GM12872 (cell line): ENCODE data around the gene TMEM255B.

Experiments
- TF ChIP-seq, protein P1 (sequence below): IDR thresholded peaks from 3 replicates; pipeline ENCODE4 v1.5.1; 2011; ENCODE audit warnings: low read depth, mild to moderate bottlenecking, low read length, moderate library complexity; ENCODE audit not compliant: insufficient read depth

TMEM255B gene

DNA sequence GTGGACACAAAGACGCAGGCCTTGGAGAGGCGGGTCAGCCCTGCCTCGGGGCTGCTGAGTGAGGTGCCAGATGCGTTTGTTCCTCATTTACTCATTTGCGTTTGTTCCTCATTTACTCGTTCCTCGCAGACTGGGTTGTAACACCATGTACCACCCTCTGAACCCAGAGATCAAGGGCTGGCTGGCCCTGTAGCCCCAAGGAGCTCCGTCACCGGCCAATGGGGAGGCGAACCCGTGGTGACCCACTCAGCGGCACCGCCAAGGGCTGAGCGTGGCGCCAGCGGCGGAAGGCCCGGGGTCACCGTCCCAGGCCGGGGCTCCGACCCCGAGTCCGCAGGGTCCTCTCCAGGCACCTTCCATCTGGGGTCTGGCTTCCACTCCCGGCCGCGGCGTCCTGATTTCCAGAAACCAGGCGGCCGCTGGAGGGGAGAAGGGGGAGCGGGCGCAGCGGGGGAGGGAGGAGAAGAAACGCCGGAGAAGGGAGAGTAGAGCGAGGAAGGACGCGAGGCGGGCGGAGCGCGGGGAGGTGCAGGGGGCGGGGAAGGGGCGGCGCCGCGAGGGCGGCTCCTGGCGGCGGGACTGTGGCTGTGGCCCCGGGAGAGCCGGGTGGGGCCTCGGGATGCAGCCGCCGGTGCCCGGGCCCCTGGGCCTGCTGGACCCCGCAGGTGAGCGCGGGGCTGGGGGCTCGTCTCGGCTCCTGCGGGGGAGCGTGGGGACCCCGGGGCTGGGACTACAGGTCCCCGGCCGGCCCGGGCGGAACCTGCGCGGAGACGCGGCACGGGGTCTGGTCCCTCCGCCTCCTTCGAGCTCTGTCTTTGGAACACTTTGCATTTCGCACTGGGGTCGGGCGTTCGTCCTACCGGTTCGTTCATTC is at the start of gene TMEM255B:
TMEM255B (plus strand) TSS at position 576 of the 874 bp plus-strand sequence; CDS start at position 620, 44 bp downstream.
- TF ChIP-seq, protein P1, sequence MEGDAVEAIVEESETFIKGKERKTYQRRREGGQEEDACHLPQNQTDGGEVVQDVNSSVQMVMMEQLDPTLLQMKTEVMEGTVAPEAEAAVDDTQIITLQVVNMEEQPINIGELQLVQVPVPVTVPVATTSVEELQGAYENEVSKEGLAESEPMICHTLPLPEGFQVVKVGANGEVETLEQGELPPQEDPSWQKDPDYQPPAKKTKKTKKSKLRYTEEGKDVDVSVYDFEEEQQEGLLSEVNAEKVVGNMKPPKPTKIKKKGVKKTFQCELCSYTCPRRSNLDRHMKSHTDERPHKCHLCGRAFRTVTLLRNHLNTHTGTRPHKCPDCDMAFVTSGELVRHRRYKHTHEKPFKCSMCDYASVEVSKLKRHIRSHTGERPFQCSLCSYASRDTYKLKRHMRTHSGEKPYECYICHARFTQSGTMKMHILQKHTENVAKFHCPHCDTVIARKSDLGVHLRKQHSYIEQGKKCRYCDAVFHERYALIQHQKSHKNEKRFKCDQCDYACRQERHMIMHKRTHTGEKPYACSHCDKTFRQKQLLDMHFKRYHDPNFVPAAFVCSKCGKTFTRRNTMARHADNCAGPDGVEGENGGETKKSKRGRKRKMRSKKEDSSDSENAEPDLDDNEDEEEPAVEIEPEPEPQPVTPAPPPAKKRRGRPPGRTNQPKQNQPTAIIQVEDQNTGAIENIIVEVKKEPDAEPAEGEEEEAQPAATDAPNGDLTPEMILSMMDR, result peak; percentile 19; the same call in 1 of the 3 replicates

DNA sequence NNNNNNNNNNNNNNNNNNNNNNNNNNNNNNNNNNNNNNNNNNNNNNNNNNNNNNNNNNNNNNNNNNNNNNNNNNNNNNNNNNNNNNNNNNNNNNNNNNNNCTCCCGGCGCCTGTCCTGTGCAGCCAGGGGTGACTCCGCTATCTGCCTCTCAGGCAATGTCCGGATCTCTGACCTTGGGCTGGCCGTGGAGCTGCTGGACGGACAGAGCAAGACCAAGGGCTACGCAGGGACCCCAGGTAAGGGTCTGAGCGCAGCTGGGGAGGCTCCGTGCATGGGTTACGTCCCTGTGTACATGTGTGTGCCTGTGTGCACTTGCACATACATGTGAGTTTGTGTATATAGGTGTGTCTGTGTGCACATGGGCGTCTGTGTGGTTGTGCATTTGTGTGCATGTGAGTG is 36.1 kb upstream of the TMEM255B start:
- TF ChIP-seq, protein P1, result no peak

DNA sequence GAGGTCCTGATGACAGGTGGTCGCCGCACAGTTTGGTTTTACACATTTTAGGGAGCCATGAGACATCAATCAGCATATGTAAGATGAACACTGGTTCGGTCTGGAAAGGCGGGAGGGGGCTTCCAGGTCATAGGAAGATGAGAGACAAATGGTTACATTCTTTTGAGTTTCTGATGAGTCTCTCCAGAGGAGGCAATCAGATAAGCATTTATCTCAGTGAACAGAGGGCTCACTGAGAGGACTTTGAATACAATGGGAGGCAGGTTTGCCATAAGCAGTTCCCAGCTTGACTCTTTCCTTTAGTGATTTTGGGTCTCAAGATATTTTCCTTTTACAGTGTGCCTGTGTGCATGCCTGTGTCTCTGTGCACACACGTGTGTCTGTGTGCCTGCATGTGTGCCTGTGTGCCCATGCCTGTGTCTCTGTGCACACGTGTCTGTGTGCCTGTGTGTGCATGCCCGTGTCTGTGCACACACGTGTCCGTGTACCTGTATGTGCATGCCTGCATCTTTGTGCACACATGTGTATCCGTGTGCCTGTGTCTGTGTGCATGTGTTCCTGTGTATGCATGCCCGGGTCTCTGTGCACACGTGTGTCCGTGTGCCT is 35.5 kb upstream of the TMEM255B start:
- TF ChIP-seq, protein P1, result no peak

DNA sequence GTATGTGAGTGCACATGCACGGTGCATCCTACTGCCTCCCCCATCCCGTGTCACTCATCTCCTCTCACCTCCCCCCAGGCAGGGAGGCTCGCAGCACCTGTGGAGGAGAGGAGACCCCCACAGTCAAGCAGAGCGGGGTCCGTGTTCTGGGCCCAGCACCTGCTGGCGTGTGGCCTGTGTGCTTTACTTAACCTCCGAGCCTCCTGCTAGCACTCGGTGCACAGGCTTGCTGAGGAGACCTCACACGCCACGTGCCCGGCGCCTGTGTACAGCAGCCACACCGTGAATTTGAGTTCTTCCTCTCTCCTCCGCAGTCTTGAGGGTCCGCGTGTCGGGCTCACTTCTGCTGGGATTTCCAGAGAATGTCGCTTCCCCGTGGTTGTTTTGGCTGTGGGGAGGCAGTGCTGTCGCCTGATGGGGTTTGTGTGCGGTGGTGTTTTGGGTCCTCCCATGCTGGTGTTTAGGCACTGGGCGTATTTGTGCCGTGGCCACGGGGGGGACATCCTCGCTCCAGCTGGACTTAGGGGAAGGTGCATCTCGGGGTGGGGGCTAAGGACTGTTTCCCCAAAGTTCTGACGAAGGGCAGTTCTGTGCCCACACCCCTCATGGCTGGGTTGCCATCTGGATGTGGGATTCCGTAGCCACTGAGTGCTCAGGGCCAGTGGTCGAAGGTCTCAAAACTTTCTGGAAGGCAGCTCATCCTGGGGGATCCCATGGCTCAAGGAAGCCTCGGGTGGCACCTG is 34.8 kb upstream of the TMEM255B start:
- TF ChIP-seq, protein P1, result no peak

DNA sequence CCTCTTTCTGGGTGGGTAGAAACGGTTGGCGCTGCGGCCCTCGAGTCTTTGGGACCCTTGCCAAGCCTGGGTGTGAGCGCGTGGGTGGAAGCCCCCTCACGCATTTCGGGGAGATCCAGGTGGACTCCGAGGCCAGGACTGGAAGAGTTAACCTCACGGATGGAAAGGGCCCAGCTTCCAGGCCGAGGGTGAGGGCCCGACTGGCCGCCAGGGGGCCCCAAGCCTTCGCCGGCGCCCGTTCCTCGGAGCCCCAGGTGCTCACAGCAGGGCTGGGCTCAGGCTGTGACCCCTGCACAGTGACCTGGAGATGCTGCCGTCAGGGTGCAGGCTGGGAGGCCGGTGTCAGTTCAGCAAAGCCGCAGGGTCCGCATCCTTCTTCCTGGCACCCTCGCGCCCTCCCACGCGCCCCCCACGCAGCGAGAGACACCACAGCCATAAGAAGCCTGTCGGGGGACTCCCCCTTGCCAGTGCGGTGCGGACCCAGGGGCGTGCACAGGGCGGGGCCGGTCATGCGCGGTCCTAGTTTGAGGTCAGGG is 34.2 kb upstream of the TMEM255B start:
- TF ChIP-seq, protein P1, result peak; percentile 83

DNA sequence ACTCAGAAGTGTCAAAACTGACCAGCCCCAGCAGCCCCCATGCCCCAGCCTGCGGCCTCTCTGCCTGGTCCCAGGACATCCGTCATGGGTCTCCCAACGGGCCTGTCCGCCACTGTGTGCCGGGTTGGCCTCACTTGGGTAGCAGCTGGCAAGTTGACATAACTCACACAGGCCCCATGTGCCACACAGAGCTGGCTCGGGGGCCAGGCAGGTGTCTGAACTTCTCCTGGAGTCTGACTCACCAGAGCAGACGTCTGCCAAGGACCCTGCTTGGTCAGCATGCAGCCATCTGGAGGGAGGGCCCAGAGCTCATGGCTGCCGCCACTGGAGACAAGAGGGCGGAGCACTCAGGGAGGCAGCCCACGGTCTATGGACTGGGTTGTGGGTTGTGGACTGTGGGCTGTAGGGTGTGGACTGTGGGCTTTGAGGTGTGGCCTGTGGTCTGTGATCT is 32.0 kb upstream of the TMEM255B start:
- TF ChIP-seq, protein P1, result no peak
